Ectodermal cell (in vitro differentiated cells): Measurements from ENCODE around the gene NUDT8.
"Not testable (repeated sequence)": the region's sequence is repeated elsewhere in the genome, so short reads cannot be mapped to it uniquely, and the experiment has no call there.

Experiments used
- H3K27ac ChIP-seq: 2 replicates; pipeline ENCODE4 v1.7.0; 2013; ENCODE audit warnings: mild to moderate bottlenecking, low read depth, low read length; ENCODE audit not compliant: insufficient read depth, poor library complexity, severe bottlenecking
- H3K27me3 ChIP-seq: 2 replicates; pipeline ENCODE4 v1.7.0; 2013; ENCODE audit warnings: mild to moderate bottlenecking, low read length; ENCODE audit not compliant: insufficient read depth, control insufficient read depth, poor library complexity, severe bottlenecking
- H3K36me3 ChIP-seq: one replicate; pipeline ENCODE4 v1.7.0; 2013; ENCODE audit warnings: low read length; ENCODE audit not compliant: control insufficient read depth, insufficient read depth
- H3K4me1 ChIP-seq: one replicate; pipeline ENCODE4 v1.7.0; 2013; ENCODE audit warnings: low read length; ENCODE audit not compliant: control insufficient read depth, insufficient read depth
- H3K4me3 ChIP-seq: 2 replicates; pipeline ENCODE4 v1.7.0; 2013; ENCODE audit warnings: low read depth, low read length, control low read depth; ENCODE audit not compliant: insufficient read depth
- H3K9me3 ChIP-seq: 2 replicates; pipeline ENCODE4 v1.7.0; 2013; ENCODE audit warnings: mild to moderate bottlenecking, low read length, moderate library complexity; ENCODE audit not compliant: control insufficient read depth
- WGBS, 2 experiments: methylation state at CpG; one replicate each; pipeline ENCODE4 v1.1.7; 2013; ENCODE audit warnings: missing lambda C conversion rate in 2 of 2; 5-methylcytosine and 5-hydroxymethylcytosine counted together

NUDT8 gene

DNA sequence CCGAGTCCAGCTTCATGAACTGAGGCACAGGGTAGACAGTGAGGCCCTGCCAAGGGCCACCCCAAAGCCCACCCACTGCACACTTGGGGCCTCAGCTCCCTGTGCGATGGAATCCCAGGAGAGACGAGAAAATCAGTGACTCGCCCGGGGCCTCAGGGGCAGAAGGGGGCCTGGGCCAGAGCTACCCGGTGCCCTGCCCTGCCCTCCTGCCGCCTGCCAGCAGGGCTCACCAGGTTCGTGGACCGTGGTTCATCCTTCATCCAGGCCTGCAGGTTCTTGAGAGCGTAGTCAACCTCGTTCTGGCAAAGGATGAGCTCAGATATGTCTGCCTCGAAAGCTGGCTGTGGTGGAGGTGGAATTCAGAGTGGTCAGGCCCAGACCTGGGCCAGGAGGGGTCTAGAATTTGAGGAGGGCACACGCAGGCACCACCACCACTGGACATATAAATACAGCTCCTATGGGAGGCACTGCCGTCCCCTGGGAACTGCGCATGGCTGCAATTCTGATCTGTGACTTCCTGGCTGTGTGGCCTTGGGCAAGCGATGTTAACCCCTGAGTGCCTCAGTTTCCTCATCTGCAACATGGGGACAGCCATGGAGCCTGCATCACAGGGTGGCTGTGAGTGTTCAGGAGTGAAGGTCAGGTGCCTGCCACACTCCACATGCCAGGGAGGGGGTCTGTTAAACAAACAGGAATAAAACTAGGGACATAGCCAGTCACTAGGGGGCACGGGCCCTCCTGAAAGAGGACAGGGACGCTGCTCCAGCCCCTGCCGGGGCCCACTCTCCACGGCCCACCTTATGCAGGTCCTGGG, 37.1 kb upstream of the NUDT8 start:
- 83 to 86% methylated on average over 20 of the region's 20 CpGs for WGBS, 2 experiments
- Histone ChIP-seq H3K27ac (no peak overlapping the region), H3K36me3 (no peaks in the 10 kb centered on the region), H3K4me3 (no peak overlapping the region), H3K4me1 (no peaks in the 10 kb centered on the region), H3K27me3 (no peaks in the 10 kb centered on the region), H3K9me3 (no peaks in the 10 kb centered on the region)

DNA sequence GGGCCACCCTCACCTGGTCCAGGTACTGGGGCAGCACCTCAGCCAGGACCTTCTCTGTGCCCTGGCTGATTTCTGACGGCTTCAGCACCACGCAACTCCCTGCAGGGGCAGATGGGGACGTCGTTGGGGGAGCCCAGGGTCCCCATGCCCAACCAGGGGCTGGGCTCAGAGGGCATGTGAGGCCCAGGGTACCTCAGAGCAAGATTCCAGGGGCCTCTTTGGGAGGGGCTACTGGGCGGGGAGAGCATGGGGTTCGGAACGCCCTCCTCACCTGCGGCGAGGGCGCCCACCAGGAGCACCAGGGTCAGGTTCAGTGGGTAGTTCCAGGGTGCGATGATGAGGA, 36.5 kb upstream of the NUDT8 start:
- H3K4me3 ChIP-seq: no peak overlapping the region
- 88 to 91% methylated on average over 11 of the region's 11 CpGs for WGBS, 2 experiments
- no peaks in the 10 kb centered on the region for H3K9me3 ChIP-seq
- no peaks in the 10 kb centered on the region for H3K4me1 ChIP-seq
- no peaks in the 10 kb centered on the region for H3K36me3 ChIP-seq
- no peaks in the 10 kb centered on the region for H3K27me3 ChIP-seq
- no peak overlapping the region for H3K27ac ChIP-seq

DNA sequence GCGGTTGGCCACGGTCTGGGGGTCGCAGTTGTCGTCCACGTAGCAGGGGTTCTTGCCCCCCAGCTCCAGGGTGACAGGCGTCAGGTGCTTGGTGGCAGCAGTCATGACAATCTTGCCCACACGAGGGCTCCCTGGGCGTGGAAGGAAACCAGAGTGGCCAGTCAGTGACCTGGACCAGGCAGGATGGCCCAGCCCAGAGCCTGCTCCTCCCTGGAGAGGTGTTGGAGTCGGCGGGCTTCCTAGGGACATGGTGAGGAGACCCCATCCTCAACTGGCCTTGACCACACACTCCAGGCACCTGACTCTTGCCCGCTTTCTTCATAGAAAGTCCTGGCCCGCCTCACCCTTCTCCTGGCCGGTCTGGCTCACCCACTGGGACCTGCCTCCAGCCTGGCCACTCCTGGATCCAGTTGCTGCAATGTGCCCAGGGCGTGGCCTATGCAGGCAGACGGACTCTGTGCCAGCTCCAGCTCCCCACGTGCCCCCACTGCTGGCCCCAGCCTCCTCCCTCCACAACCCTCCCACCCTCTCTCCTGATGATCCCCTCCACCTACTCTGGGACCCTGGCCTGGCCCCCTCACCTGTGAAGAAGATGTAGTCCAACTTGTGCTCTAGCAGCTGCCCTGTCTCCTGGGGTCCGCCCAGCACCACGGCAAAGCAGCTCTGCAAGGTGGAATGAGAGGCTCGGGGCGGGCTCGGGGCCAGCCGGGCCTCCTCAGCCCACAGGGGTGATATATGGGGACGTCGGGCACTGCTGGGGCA, 36.0 kb upstream of the NUDT8 start:
- Histone ChIP-seq H3K4me1 (no peaks in the 10 kb centered on the region), H3K36me3 (no peaks in the 10 kb centered on the region), H3K4me3 (no peak overlapping the region), H3K27ac (no peak overlapping the region), H3K27me3 (no peaks in the 10 kb centered on the region), H3K9me3 (no peaks in the 10 kb centered on the region)
- 85 to 86% methylated on average over 24 of the region's 24 CpGs for WGBS, 2 experiments

DNA sequence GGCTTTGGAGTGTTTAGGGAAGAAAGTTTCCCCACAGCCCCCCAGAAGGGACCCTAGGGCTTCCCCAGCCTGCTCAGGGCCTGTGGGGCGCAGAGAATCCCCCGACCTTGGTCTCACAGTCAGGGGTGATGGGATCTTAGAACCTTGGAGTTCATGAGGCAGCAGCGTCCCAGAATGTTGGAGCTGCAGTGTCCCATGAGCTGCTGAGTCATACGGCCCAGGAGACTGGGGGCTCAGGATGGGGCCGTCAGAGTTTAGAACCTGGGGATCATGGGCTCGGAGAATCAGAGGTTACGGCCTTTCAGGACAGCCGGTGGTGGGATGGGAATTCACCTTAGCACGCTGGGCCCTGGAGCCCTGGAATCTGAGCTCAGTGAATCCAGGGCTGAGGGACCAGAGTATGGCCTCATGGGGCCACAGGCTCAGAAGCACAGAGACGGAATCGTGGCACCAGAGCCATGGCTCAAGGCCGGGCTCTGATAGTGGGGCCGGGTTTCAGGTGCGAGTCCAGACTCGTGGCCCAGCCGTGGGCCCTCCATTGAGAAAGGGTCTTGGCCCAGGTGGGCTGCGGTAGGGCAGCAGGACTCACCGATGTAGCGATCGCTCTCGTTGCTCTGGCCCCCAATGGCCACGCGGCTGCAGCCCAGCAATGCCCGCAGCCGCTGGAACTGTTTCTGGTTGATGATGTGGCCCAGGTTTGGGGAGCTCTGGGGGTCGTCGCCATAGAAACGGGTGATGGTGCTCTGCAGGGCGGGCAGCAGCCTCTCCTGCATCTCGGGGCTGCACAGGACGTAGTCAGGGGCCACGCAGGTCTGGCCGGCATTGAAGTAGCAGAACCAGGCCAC, 35.2 kb upstream of the NUDT8 start:
- Histone ChIP-seq H3K9me3 (no peaks in the 10 kb centered on the region), H3K27me3 (no peaks in the 10 kb centered on the region), H3K36me3 (no peaks in the 10 kb centered on the region), H3K4me1 (no peaks in the 10 kb centered on the region), H3K27ac (no peak overlapping the region), H3K4me3 (no peak overlapping the region)
- WGBS, 2 experiments: 92% methylated on average over 33 of the region's 33 CpGs

DNA sequence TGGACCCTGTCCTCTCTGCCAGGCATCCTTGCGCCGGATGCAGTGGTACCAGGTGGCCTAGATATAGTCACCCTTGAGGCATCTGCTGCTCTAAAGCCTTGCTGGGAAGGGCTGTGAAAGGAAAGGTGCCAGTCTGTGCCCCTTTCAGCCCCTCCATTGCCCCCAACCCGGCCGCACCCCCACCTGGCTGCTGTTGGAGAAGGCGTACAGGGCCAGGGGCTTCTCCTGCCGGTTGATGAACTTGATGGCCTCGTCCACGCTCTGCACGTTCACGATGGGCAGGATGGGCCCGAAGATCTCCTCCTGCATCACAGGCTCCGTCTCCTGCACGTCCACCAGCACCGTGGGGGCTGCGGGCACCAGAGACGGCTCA, 34.5 kb upstream of the NUDT8 start:
- no peak overlapping the region for H3K27ac ChIP-seq
- H3K9me3 ChIP-seq: no peaks in the 10 kb centered on the region
- H3K36me3 ChIP-seq: no peaks in the 10 kb centered on the region
- no peaks in the 10 kb centered on the region for H3K4me1 ChIP-seq
- no peaks in the 10 kb centered on the region for H3K27me3 ChIP-seq
- no peak overlapping the region for H3K4me3 ChIP-seq
- 94 to 95% methylated on average over 16 of the region's 16 CpGs for WGBS, 2 experiments

DNA sequence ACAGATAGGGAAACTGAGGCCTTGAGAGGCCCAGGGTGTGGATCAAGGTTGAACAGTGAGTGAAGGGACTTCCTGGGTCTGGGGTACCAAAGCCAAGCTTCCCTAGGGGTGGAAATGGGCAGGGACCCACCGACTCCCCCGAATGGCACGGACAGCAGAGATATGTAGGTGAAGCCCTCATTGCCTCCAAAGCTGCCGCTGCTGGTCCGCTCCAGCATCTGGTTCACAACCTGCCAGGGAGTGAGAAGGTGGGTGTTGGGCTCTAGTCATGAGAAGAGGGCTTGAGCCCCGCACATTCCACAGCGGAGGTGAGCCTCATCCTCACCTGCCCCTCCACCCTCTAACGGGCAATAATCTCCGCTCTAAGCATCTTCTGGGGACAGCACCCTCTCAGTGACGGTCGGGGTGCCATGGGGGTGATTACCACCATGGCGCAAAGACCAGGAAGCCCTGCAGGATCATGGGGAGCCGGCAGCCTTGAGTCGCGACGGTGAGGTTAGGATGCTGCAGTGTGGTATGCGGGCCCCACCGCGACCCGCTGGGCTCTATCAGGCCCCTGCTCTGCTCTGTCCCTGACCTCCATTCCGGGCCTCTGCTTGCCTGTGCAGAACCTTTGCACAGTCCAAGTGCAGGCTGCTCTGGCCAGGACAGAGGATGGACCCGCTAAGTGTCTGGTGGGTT, 33.9 kb upstream of the NUDT8 start:
- Histone ChIP-seq H3K9me3 (no peaks in the 10 kb centered on the region), H3K36me3 (no peaks in the 10 kb centered on the region), H3K27me3 (no peaks in the 10 kb centered on the region), H3K4me3 (no peak overlapping the region), H3K4me1 (no peaks in the 10 kb centered on the region), H3K27ac (no peak overlapping the region)
- 95% methylated on average over 22 of the region's 22 CpGs for WGBS, 2 experiments

DNA sequence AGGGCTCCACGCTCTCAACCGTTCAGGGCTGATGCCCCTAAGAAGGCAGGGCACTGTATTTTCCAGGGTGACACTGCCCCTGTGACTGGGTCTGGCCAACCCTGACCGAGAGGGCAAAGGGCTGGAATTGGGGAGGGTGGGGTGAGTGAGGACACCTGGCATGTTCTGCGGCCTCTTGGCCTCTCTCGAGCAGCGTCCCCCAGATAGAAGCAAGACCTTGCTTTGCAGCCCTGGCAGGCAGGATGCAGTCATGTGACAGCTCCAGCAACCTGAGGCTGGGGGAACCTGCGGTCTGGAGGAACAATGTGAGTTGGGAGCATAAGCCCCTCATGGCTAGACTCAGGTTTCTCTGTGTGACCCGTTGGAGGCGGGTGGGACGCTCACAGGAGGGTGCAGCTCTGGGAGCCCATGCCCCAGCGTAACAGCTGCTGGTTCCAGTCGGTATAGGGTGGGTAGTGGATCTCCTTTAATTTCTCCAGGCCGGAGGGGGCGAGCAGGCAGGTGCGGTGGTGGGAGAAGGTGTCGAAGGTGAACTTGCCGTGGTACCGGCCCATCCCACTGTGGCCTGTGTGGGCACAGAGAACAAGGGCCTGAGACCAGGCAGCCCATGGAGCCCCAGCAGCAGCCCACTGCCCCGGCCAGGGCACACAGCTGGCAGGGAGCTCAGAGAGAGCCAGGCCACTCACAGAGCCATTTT, 33.2 kb upstream of the NUDT8 start:
- Histone ChIP-seq H3K4me3 (no peak overlapping the region), H3K4me1 (no peaks in the 10 kb centered on the region), H3K27ac (no peak overlapping the region), H3K9me3 (no peaks in the 10 kb centered on the region), H3K36me3 (no peaks in the 10 kb centered on the region), H3K27me3 (no peaks in the 10 kb centered on the region)
- 91 to 92% methylated on average over 19 of the region's 19 CpGs for WGBS, 2 experiments

DNA sequence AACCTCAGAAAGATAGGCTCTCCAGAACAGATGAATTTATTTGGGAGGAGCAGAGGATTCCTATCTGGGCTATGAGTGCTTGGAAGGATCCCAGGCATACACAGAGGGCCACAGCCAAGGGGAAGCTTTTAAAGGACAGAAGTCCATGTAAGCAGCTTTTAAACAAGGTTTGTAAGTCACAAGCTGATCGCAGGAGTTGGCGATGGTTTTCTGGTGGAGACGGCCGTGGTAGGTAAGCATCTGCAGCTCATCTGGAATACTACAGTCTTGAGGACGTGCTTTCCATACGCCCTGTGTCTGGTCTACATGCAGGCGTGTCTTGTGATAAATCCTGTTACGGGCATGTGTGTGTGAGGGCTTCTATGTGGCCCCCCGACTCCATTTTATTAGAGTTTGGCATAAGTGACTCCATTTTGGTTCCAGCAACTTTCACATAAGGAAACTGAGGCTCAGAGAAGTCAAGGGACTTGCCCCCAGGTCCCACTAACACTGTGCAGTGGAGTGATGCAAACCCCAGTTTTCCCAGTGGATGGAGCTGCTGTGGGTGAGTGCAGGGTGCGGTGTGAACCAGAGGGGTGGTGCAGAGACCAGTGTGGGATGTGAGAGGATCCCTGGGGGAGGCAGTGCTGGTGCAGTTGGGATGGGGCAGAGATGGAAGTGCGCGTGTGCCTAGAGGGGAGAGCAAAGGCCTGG, 32.6 kb upstream of the NUDT8 start:
- 93 to 95% methylated on average over 12 of the region's 12 CpGs for WGBS, 2 experiments
- no peak overlapping the region for H3K4me3 ChIP-seq
- H3K36me3 ChIP-seq: no peaks in the 10 kb centered on the region
- no peaks in the 10 kb centered on the region for H3K4me1 ChIP-seq
- H3K27me3 ChIP-seq: no peaks in the 10 kb centered on the region
- no peaks in the 10 kb centered on the region for H3K9me3 ChIP-seq
- no peak overlapping the region for H3K27ac ChIP-seq

DNA sequence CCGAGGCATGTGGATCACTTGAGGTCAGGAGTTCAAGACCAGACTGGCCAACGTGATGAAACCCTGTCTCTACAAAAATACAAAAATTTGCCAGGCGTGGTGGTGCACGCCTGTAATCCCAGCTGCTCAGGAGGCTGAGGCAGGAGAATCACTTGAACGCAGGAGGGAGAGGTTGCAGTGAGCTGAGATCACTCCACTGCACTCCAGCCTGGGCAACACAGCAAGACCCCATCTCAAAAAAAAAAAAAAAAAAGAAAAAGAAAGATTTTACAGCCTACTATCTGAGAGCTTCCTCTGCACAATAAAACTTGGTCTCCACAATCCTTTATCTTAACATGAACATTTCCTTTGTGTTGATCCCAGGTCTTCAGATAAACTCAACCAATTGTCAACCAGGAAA, 31.0 kb upstream of the NUDT8 start:
- WGBS, 2 experiments: 84 to 95% methylated on average over 5 of the region's 5 CpGs
- H3K36me3 ChIP-seq, H3K9me3 ChIP-seq, H3K4me1 ChIP-seq, H3K27ac ChIP-seq, H3K27me3 ChIP-seq, H3K4me3 ChIP-seq: not testable (repeated sequence)
